KMS-11 (cell line): ENCODE measurements around the gene DNA2.
"Not testable (repeated sequence)": the region's sequence is repeated elsewhere in the genome, so short reads cannot be mapped to it uniquely, and the experiment has no call there.

ENCODE experiments used
- H2AFZ ChIP-seq: fragments of 200-600 bp; sonication (generic); 2 replicates; pipeline ENCODE4 v1.6.1; 2016; ENCODE audit warnings: antibody characterized with exemption, mixed run types, low read depth
- H3K27ac ChIP-seq: fragments of 200-600 bp; sonication (generic); 2 replicates; pipeline ENCODE4 v1.6.1; 2016; ENCODE audit warnings: mild to moderate bottlenecking, mixed run types
- H3K27me3 ChIP-seq: fragments of 200-600 bp; sonication (generic); 2 replicates; pipeline ENCODE4 v1.6.1; 2017; ENCODE audit warnings: mild to moderate bottlenecking, low read depth, mixed run types, moderate library complexity; ENCODE audit not compliant: insufficient read depth
- H3K36me3 ChIP-seq: fragments of 200-600 bp; sonication (generic); 2 replicates; pipeline ENCODE4 v1.6.1; 2017; ENCODE audit warnings: mild to moderate bottlenecking, mixed run types; ENCODE audit not compliant: insufficient read depth
- H3K4me1 ChIP-seq: fragments of 200-600 bp; sonication (generic); 2 replicates; pipeline ENCODE4 v1.6.1; 2016; ENCODE audit warnings: mild to moderate bottlenecking, low read depth, mixed run types; ENCODE audit not compliant: poor library complexity, severe bottlenecking
- H3K4me2 ChIP-seq: fragments of 200-600 bp; sonication (generic); 2 replicates; pipeline ENCODE4 v1.7.0; 2016; ENCODE audit warnings: mild to moderate bottlenecking, mixed run types
- H3K4me3 ChIP-seq: fragments of 200-600 bp; sonication (generic); IDR thresholded peaks from 2 replicates; pipeline ENCODE4 v1.6.1; 2017; ENCODE audit warnings: low read depth, low read length, mixed read lengths; ENCODE audit not compliant: insufficient read depth
- H3K79me2 ChIP-seq: fragments of 200-600 bp; sonication (generic); 2 replicates; pipeline ENCODE4 v1.6.1; 2016; ENCODE audit warnings: low read depth, mixed run types; ENCODE audit not compliant: insufficient read depth
- H3K9ac ChIP-seq: fragments of 200-600 bp; sonication (generic); 2 replicates; pipeline ENCODE4 v1.6.1; 2016; ENCODE audit warnings: mild to moderate bottlenecking, mixed run types
- H4K20me1 ChIP-seq: fragments of 200-600 bp; sonication (generic); 2 replicates; pipeline ENCODE4 v1.6.1; 2016; ENCODE audit warnings: mild to moderate bottlenecking, mixed run types; ENCODE audit not compliant: insufficient read depth
- CTCF ChIP-seq: fragments of 200-600 bp; sonication (generic); conservative IDR thresholded peaks from 2 replicates; pipeline ENCODE4 v1.6.1; 2017; ENCODE audit warnings: low read depth, mild to moderate bottlenecking, antibody characterized with exemption, low read length, moderate library complexity, mixed read lengths

Gene DNA2

GRCh38 chr10:68474021-68474420 is 2.2 kb upstream of the DNA2 start:
- TF ChIP-seq CTCF = no peak

GRCh38 chr10:68471063-68471585 is 649 bp downstream of the DNA2 start:
- H3K27ac ChIP-seq = peak overlapping the region; percentile 82
- H4K20me1 ChIP-seq = no peaks in the 10 kb centered on the region
- H3K36me3 ChIP-seq = no peaks in the 10 kb centered on the region; the same call in 1 of the 2 replicates
- H3K9ac ChIP-seq = peak overlapping the region; percentile 85
- no peaks in the 10 kb centered on the region for H3K27me3 ChIP-seq
- peak overlapping the region; percentile 39 for H3K4me3 ChIP-seq
- peaks cover 17% of the 10 kb centered on the region for H3K4me1 ChIP-seq
- no peak for TF ChIP-seq CTCF
- peaks cover 40% of the 10 kb centered on the region for H3K79me2 ChIP-seq
- peak overlapping the region; percentile 76 for H3K4me2 ChIP-seq
- H2AFZ ChIP-seq = peak overlapping the region; percentile 99

More at GRCh38 chr10:68474021-68474420, 2.2 kb upstream of the DNA2 start:
- no peak overlapping the region for H3K9ac ChIP-seq
- H3K4me1 ChIP-seq = peaks cover 17% of the 10 kb centered on the region
- H4K20me1 ChIP-seq = no peaks in the 10 kb centered on the region
- H3K27me3 ChIP-seq = no peaks in the 10 kb centered on the region
- no peak overlapping the region for H3K4me2 ChIP-seq
- no peak overlapping the region for H3K27ac ChIP-seq
- H2AFZ ChIP-seq = no peak overlapping the region
- H3K79me2 ChIP-seq = peaks cover 28% of the 10 kb centered on the region
- no peaks in the 10 kb centered on the region for H3K36me3 ChIP-seq
- no peak overlapping the region for H3K4me3 ChIP-seq

GRCh38 chr10:68470300-68470699 is 1.5 kb downstream of the DNA2 start:
- H3K9ac ChIP-seq = no peak overlapping the region; the same call in 1 of the 2 replicates
- TF ChIP-seq CTCF = no peak

GRCh38 chr10:68469838-68470237 is 1.9 kb downstream of the DNA2 start:
- Histone ChIP-seq H3K36me3 (no peaks in the 10 kb centered on the region; the same call in 1 of the 2 replicates), H3K27me3 (no peaks in the 10 kb centered on the region), H3K9ac (no peak overlapping the region), H3K4me1 (peaks cover 17% of the 10 kb centered on the region), H4K20me1 (no peaks in the 10 kb centered on the region), H3K4me2 (peak overlapping the region; percentile 76), H3K79me2 (peaks cover 40% of the 10 kb centered on the region), H2AFZ (no peak overlapping the region), H3K27ac (no peak overlapping the region), H3K4me3 (no peak overlapping the region)
- no peak for TF ChIP-seq CTCF

More at GRCh38 chr10:68470300-68470699, 1.5 kb downstream of the DNA2 start:
- H3K4me3 ChIP-seq = no peak overlapping the region
- peaks cover 17% of the 10 kb centered on the region for H3K4me1 ChIP-seq
- H3K27me3 ChIP-seq = no peaks in the 10 kb centered on the region
- H3K79me2 ChIP-seq = peaks cover 40% of the 10 kb centered on the region
- H3K36me3 ChIP-seq = no peaks in the 10 kb centered on the region; the same call in 1 of the 2 replicates
- H3K4me2 ChIP-seq = peak overlapping the region; percentile 76
- no peak overlapping the region for H2AFZ ChIP-seq
- H4K20me1 ChIP-seq = no peaks in the 10 kb centered on the region
- H3K27ac ChIP-seq = no peak overlapping the region

- H3K27ac ChIP-seq, H2AFZ ChIP-seq, H3K4me2 ChIP-seq, H3K27me3 ChIP-seq, H3K9ac ChIP-seq, H3K4me3 ChIP-seq, H4K20me1 ChIP-seq, H3K36me3 ChIP-seq, H3K4me1 ChIP-seq: not testable (repeated sequence)
- H3K79me2 ChIP-seq = peaks cover 20% of the 10 kb centered on the region
Measured at GRCh38 chr10:68464729-68465128, 7.0 kb downstream of the DNA2 start.
